NOMO-1 treated with DMSO at 0.1 percent for 48 hours (cell line): ENCODE results near the gene PIK3R2.
A peak's percentile ranks its signal among the peaks of the same experiment; 100 is the strongest.
"Not testable (repeated sequence)": the region's sequence is repeated elsewhere in the genome, so short reads cannot be mapped to it uniquely, and the experiment has no call there.

Source experiments
- DNase-seq: peaks from one replicate; lab custom pipeline; 2025; ENCODE audit not compliant: unreplicated experiment; lab: John Stamatoyannopoulos, UW

PIK3R2 gene

GRCh38 chr19:18152817-18153555 lies at the start of gene PIK3R2:
Gene PIK3R2 (plus strand): TSS chr19:18153163. CDS start chr19:18155880, 2,717 bp downstream.
- peak; percentile 98 for DNase-seq

GRCh38 chr19:18104793-18105131 lies 48.2 kb upstream of the PIK3R2 start:
- DNase-seq: no peak

GRCh38 chr19:18105259-18105658 lies 47.7 kb upstream of the PIK3R2 start:
- not testable (repeated sequence) for DNase-seq

GRCh38 chr19:18107235-18107634 lies 45.7 kb upstream of the PIK3R2 start:
- DNase-seq: no peak

- no peak for DNase-seq
Observed at GRCh38 chr19:18108897-18109296, 44.1 kb upstream of the PIK3R2 start.

GRCh38 chr19:18109341-18109732 lies 43.6 kb upstream of the PIK3R2 start:
- no peak for DNase-seq

GRCh38 chr19:18109733-18110608 lies 43.0 kb upstream of the PIK3R2 start:
- no peak for DNase-seq

- no peak for DNase-seq
Observed at GRCh38 chr19:18110609-18111232, 42.2 kb upstream of the PIK3R2 start.

GRCh38 chr19:18112989-18113478 lies 39.9 kb upstream of the PIK3R2 start:
- peak; percentile 63 for DNase-seq

- DNase-seq: no peak
Observed at GRCh38 chr19:18113827-18114226, 39.1 kb upstream of the PIK3R2 start.

GRCh38 chr19:18114483-18114882 lies 38.5 kb upstream of the PIK3R2 start:
- no peak for DNase-seq

- no peak for DNase-seq
Observed at GRCh38 chr19:18117364-18117691, 35.6 kb upstream of the PIK3R2 start.

GRCh38 chr19:18117692-18118378 lies 35.1 kb upstream of the PIK3R2 start:
- DNase-seq: peak; percentile 76

- DNase-seq: no peak
Observed at GRCh38 chr19:18118420-18119012, 34.4 kb upstream of the PIK3R2 start.

- no peak for DNase-seq
Observed at GRCh38 chr19:18119013-18119716, 33.8 kb upstream of the PIK3R2 start.

- DNase-seq: no peak
Observed at GRCh38 chr19:18119717-18120105, 33.3 kb upstream of the PIK3R2 start.

GRCh38 chr19:18120127-18120526 lies 32.8 kb upstream of the PIK3R2 start:
- no peak for DNase-seq

- no peak for DNase-seq
Observed at GRCh38 chr19:18121166-18121565, 31.8 kb upstream of the PIK3R2 start.

- no peak for DNase-seq
Observed at GRCh38 chr19:18122424-18122823, 30.5 kb upstream of the PIK3R2 start.
